ENCODE measurements around the gene HIF3A. TPM values are rescaled to one million over a fixed set of nuclear protein-coding genes. Genes with fewer than 3 reads are reported as not detected.

HIF3A gene
- 3.0 and 7.4 TPM in 2 replicates for total RNA-seq (2021)
- percentile 30 among the genes with signal in this experiment for Bru-seq, nascent RNA
- percentile 36 among the genes with signal in this experiment for BruChase-seq, experiment 1, labeled RNA remaining after a 2-hour chase
- percentile 40 among the genes with signal in this experiment for BruChase-seq, experiment 2, labeled RNA remaining after a 6-hour chase
- long read RNA-seq, partial matches to known transcripts: 4 of 10 reads
- long read RNA-seq, other reads (novel, unspliced or antisense): 6 of 10 reads

- ChIA-PET CTCF (interaction anchor here (0.6 kb wide), 2 partner anchors 13 to 219 kb away, joined by 3 read pairs; no protein-coding TSS in a partner anchor), POLR2A (ENCODE audit: low non-redundant PET) (no interaction called here)
- BruUV-seq (replicated peaks): no TSS peak
- Histone ChIP-seq H3K27me3 (replicated peaks; ENCODE audit: insufficient read depth, low read depth, low read length, poor library complexity) (no peaks in the 10 kb centered on the region), H3K4me1 (ENCODE audit: insufficient read depth, low read length, poor library complexity, severe bottlenecking) (peaks cover 47% of the 10 kb centered on the region), H3K4me3 (ENCODE audit: low read depth, low read length, poor library complexity, severe bottlenecking) (peak within 1 kb of the TSS; percentile 60), H3K36me3 (ENCODE audit: insufficient read depth, low read length, poor library complexity, severe bottlenecking) (no peaks in the 10 kb centered on the region), H3K27ac (ENCODE audit: low read depth, low read length, poor library complexity, severe bottlenecking) (peak within 1 kb of the TSS; percentile 21), H3K9me3 (ENCODE audit: low read depth, low read length, poor library complexity, severe bottlenecking) (no peaks in the 10 kb centered on the region)
- TF ChIP-seq CTCF (conservative IDR thresholded peaks at IDR 0.05; ENCODE audit: low read depth, low read length): no peak
- TF ChIP-seq EZH2 (IDR thresholded peaks at IDR 0.05; ENCODE audit: borderline replicate concordance, low read depth, low read length, poor library complexity, severe bottlenecking): no peak
- intact Hi-C loops (cut with micrococcal nuclease; ENCODE audit: unreplicated experiment): no loop called here
- DNase-seq (ENCODE audit: low spot score): peak; percentile 86
Observed at GRCh38 chr19:46296722-46297461, at the start of gene HIF3A. Gene HIF3A, plus strand, starts transcription at chr19:46297042. Its CDS starts 35 bp downstream, at chr19:46297077.

- POLR2A ChIA-PET (ENCODE audit: low non-redundant PET): no interaction called here
- intact Hi-C loops (cut with micrococcal nuclease; ENCODE audit: unreplicated experiment): no loop called here
- Histone ChIP-seq H3K36me3 (ENCODE audit: insufficient read depth, low read length, poor library complexity, severe bottlenecking) (no peaks in the 10 kb centered on the region), H3K4me3 (ENCODE audit: low read depth, low read length, poor library complexity, severe bottlenecking) (no peak overlapping the region), H3K9me3 (ENCODE audit: low read depth, low read length, poor library complexity, severe bottlenecking) (no peaks in the 10 kb centered on the region), H3K27ac (ENCODE audit: low read depth, low read length, poor library complexity, severe bottlenecking) (no peak overlapping the region), H3K4me1 (ENCODE audit: insufficient read depth, low read length, poor library complexity, severe bottlenecking) (peaks cover 5% of the 10 kb centered on the region), H3K27me3 (replicated peaks; ENCODE audit: insufficient read depth, low read depth, low read length, poor library complexity) (peaks cover 63% of the 10 kb centered on the region)
- BruUV-seq (replicated peaks): no TSS peak
- no peak for DNase-seq (ENCODE audit: low spot score)
- TF ChIP-seq CTCF (conservative IDR thresholded peaks at IDR 0.05; ENCODE audit: low read depth, low read length): no peak
- TF ChIP-seq EZH2 (IDR thresholded peaks at IDR 0.05; ENCODE audit: borderline replicate concordance, low read depth, low read length, poor library complexity, severe bottlenecking): no peak
- CTCF ChIA-PET: no interaction called here
Observed at GRCh38 chr19:46250076-46250735, 46.6 kb upstream of the HIF3A start.

DNA sequence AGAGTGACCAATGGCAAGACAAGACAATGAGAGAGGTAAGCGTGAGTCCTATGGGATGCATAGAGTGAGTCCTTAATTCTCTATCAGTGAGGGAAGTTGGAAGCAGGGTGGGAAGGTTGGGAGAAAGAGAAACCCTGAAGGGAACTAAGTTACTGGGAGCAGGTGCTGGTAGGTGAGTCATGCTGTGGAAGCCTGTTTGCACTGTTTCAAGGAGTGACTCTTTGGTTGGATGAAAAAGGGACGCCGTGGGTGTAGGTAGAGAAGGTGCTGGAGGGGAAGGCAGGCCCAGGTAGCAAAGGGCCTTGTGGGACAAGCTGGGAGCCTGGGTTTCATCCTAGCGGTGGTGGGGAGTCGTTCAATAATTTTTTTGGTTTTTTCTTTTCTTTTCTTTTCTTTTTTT lies 45.4 kb upstream of the HIF3A start:
- Histone ChIP-seq H3K36me3 (ENCODE audit: insufficient read depth, low read length, poor library complexity, severe bottlenecking) (no peaks in the 10 kb centered on the region), H3K4me3 (ENCODE audit: low read depth, low read length, poor library complexity, severe bottlenecking) (no peak overlapping the region), H3K27me3 (replicated peaks; ENCODE audit: insufficient read depth, low read depth, low read length, poor library complexity) (peaks cover 54% of the 10 kb centered on the region), H3K27ac (ENCODE audit: low read depth, low read length, poor library complexity, severe bottlenecking) (no peak overlapping the region), H3K9me3 (ENCODE audit: low read depth, low read length, poor library complexity, severe bottlenecking) (no peaks in the 10 kb centered on the region), H3K4me1 (ENCODE audit: insufficient read depth, low read length, poor library complexity, severe bottlenecking) (no peaks in the 10 kb centered on the region)
- no TSS peak for BruUV-seq (replicated peaks)
- CTCF ChIA-PET: no interaction called here
- POLR2A ChIA-PET (ENCODE audit: low non-redundant PET): no interaction called here
- TF ChIP-seq EZH2 (IDR thresholded peaks at IDR 0.05; ENCODE audit: borderline replicate concordance, low read depth, low read length, poor library complexity, severe bottlenecking): no peak
- no peak for TF ChIP-seq CTCF (conservative IDR thresholded peaks at IDR 0.05; ENCODE audit: low read depth, low read length)
- DNase-seq (ENCODE audit: low spot score): no peak
- intact Hi-C loops (cut with micrococcal nuclease; ENCODE audit: unreplicated experiment): no loop called here
